Stomach (tissue), 9 donors: ENCODE results near the gene SH3PXD2A. TPM values are rescaled to one million over a fixed set of nuclear protein-coding genes. Genes with fewer than 3 reads are reported as not detected.

Experiments
- DNase-seq, 2 donors: peaks; one replicate each; pipeline versions ENCODE4 v3.0.0 to v3.0.0-alpha.2; 2013 to 2019
- H3K27ac ChIP-seq, 5 donors: fragments of 200-600 bp in 4 of 5; sonication (generic) in 4 of 5; one replicate each; pipeline ENCODE4 v1.5.1; 2013 to 2019; ENCODE audit warnings: mild to moderate bottlenecking in 1 of 5, moderate library complexity in 1 of 5
- H3K27me3 ChIP-seq, 3 donors: fragments of 200-600 bp; sonication (generic); one replicate each; pipeline ENCODE4 v1.5.1; 2017 to 2019; ENCODE audit warnings: mixed run types in 1 of 3
- H3K36me3 ChIP-seq, 4 donors: fragments of 200-600 bp; sonication (generic); 1 replicate in 3 of 4; 2 replicates in 1 of 4; pipeline ENCODE4 v1.5.1; 2016 to 2019
- H3K4me1 ChIP-seq, 4 donors: fragments of 200-600 bp; sonication (generic); one replicate each; pipeline ENCODE4 v1.5.1; 2016 to 2019
- H3K4me3 ChIP-seq, 4 donors: fragments of 200-600 bp; sonication (generic) in 3 of 4; one replicate each; pipeline ENCODE4 v1.5.1; 2016 to 2019; ENCODE audit warnings: mild to moderate bottlenecking in 1 of 4
- H3K9me3 ChIP-seq, 4 donors: fragments of 200-600 bp; sonication (generic); one replicate each; pipeline ENCODE4 v1.5.1; 2016 to 2019
- EP300 ChIP-seq: sonication (generic); formaldehyde crosslinking; IDR thresholded peaks from one replicate; pipeline ENCODE4 v1.6.1; 2017; ENCODE audit warnings: antibody characterized with exemption
- POLR2A ChIP-seq, 4 donors: fragments of 450-650 bp; IDR thresholded peaks; one replicate each; pipeline ENCODE4 v1.6.1; 2016; ENCODE audit warnings: antibody characterized with exemption in 4 of 4, control low read depth in 2 of 4, mild to moderate bottlenecking in 1 of 4, moderate library complexity in 1 of 4
- POLR2AphosphoS5 ChIP-seq, 3 donors: sonication (generic); formaldehyde crosslinking; IDR thresholded peaks; one replicate each; pipeline ENCODE4 v1.6.1; 2016; ENCODE audit warnings: antibody characterized with exemption in 3 of 3
- WGBS, 5 donors: extraction: QIAGEN DNeasy Blood & Tissue Kit in 3 of 5; methylation state at CpG; one replicate each; pipeline versions ENCODE4 v1.1.5 to v1.1.7; 2013 to 2018; 5-methylcytosine and 5-hydroxymethylcytosine counted together
- intact Hi-C: fragments of 100-400 bp; cut with DNase I; formaldehyde crosslinking; loops from one replicate; pipeline ENCODE4 v1.15.1; 2023; ENCODE audit warnings: low total_unique reads
- polyA plus RNA-seq, 3 donors: library from polyadenylated mRNA; stranded (reverse); fragments of 200-250 nt; gene quantifications; one replicate each; pipeline ENCODE4 v1.2.3, GENCODE V29; 2013
- total RNA-seq, 5 donors: library from RNA; depleted of rRNA; stranded (reverse); fragments of >200 nt; gene quantifications; one replicate each; pipeline versions ENCODE4 v1.1.0 to v1.2.3, GENCODE V29; 2014 to 2016
- TF ChIP-seq, protein P1 (sequence below), 7 experiments: fragments of 450-650 bp in 4 of 7; fragments of 200-600 bp in 3 of 7; sonication (generic) in 3 of 7; IDR thresholded peaks; one replicate each; pipeline ENCODE4 v1.5.1; 2016 to 2019; ENCODE audit warnings: antibody characterized with exemption in 7 of 7, control low read depth in 2 of 7, mild to moderate bottlenecking in 1 of 7
- donor health status: healthy with polysubstance abuse.
- donor health status: Bipolar disorder and iron deficiency.
- donor health status: healthy.

SH3PXD2A gene
- total and polyA plus RNA-seq, 8 donors, result 12.8 to 51.6 (median 24.0) TPM

DNA sequence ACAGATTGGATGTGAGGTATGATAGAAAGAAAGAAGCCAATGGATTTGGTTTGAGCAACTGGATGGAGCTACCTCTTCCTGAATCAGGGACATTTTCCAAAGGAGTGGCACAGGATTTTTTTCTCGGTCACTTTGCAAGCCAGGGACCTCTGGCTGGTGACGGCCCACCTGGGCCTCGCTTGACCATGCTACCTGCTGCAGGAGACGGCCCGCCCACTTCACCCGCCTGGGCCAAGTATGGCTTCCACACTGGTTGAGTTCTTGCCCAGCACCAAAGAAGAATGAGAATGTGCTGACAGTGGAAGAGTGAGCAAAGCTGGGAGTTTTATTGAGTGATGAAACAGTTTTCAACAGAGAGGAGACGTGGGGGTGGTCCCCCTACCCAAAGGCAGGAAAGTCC is 24.5 kb upstream of the SH3PXD2A start:
- intact Hi-C loops, result no loop called here
- DNase-seq, result no peak
- H3K4me3 ChIP-seq, result no peak overlapping the region
- 95 to 97% (median 95%) methylated on average over 7 of the region's 7 CpGs for WGBS, 5 donors
- TF ChIP-seq POLR2A (IDR thresholded peaks at IDR 0.05) (no peak), POLR2AphosphoS5 (IDR thresholded peaks at IDR 0.05) (no peak), EP300 (no peak)
- TF ChIP-seq, protein P1, sequence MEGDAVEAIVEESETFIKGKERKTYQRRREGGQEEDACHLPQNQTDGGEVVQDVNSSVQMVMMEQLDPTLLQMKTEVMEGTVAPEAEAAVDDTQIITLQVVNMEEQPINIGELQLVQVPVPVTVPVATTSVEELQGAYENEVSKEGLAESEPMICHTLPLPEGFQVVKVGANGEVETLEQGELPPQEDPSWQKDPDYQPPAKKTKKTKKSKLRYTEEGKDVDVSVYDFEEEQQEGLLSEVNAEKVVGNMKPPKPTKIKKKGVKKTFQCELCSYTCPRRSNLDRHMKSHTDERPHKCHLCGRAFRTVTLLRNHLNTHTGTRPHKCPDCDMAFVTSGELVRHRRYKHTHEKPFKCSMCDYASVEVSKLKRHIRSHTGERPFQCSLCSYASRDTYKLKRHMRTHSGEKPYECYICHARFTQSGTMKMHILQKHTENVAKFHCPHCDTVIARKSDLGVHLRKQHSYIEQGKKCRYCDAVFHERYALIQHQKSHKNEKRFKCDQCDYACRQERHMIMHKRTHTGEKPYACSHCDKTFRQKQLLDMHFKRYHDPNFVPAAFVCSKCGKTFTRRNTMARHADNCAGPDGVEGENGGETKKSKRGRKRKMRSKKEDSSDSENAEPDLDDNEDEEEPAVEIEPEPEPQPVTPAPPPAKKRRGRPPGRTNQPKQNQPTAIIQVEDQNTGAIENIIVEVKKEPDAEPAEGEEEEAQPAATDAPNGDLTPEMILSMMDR (IDR thresholded peaks at IDR 0.05), result no peak
- H3K27me3 ChIP-seq, result no peaks in the 10 kb centered on the region
- H3K27ac ChIP-seq, result no peak overlapping the region
- H3K4me1 ChIP-seq, result no peaks in the 10 kb centered on the region
- peaks cover 36 to 84% (median 73%) of the 10 kb centered on the region in 4 donors for H3K36me3 ChIP-seq
- H3K9me3 ChIP-seq, result no peaks in the 10 kb centered on the region

GRCh38 chr10:103879409-103879808 is 24.0 kb upstream of the SH3PXD2A start:
- Histone ChIP-seq H3K4me1 (no peaks in the 10 kb centered on the region), H3K9me3 (no peaks in the 10 kb centered on the region), H3K27ac (no peak overlapping the region), H3K36me3 (peaks cover 36 to 80% (median 73%) of the 10 kb centered on the region in 4 donors), H3K4me3 (no peak overlapping the region), H3K27me3 (no peaks in the 10 kb centered on the region)
- intact Hi-C loops, result no loop called here
- 85 to 92% (median 87%) methylated on average over 9 of the region's 9 CpGs for WGBS, 5 donors
- no peak for TF ChIP-seq POLR2AphosphoS5 (IDR thresholded peaks at IDR 0.05)
- TF ChIP-seq, protein P1 (IDR thresholded peaks at IDR 0.05), result no peak
- TF ChIP-seq EP300, result no peak
- no peak for TF ChIP-seq POLR2A (IDR thresholded peaks at IDR 0.05)
- DNase-seq, result no peak

- Histone ChIP-seq H3K4me3 (no peak overlapping the region), H3K4me1 (no peaks in the 10 kb centered on the region), H3K27ac (no peak overlapping the region), H3K36me3 (peaks cover 34 to 77% (median 74%) of the 10 kb centered on the region in 4 donors), H3K27me3 (no peaks in the 10 kb centered on the region), H3K9me3 (no peaks in the 10 kb centered on the region)
- TF ChIP-seq, protein P1 (IDR thresholded peaks at IDR 0.05), result no peak
- TF ChIP-seq POLR2AphosphoS5 (IDR thresholded peaks at IDR 0.05), result no peak
- no peak for TF ChIP-seq POLR2A (IDR thresholded peaks at IDR 0.05)
- no peak for TF ChIP-seq EP300
- no peak for DNase-seq
- intact Hi-C loops, result no loop called here
- WGBS, 5 donors, result 84 to 97% (median 89%) methylated on average over 1 of the region's 1 CpG
These were observed 22.5 kb upstream of the SH3PXD2A start for GRCh38 chr10:103877861-103878260.

DNA sequence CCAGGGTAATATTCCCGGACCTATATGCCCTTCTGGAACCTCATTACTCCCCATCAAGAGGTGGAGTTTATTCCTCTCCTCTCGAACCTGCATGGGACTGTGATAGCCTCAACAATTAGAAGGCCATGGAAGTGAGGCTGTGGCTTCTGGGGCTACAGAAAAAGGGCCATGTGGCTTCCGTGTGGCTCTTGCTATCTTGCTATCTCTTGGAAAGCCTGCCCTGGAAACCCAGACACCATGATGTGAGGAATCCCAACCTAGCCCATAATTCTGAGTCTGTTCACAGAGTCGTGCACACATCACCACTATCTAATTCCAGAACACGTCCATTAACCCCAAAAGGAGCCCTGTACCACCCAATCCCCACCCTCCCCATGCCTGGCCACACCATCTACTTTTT is 20.8 kb upstream of the SH3PXD2A start:
- intact Hi-C loops, result no loop called here
- H3K4me3 ChIP-seq, result no peak overlapping the region
- DNase-seq, result no peak
- H3K4me1 ChIP-seq, result no peaks in the 10 kb centered on the region
- peaks cover 18 to 70% (median 69%) of the 10 kb centered on the region in 4 donors for H3K36me3 ChIP-seq
- no peak for TF ChIP-seq POLR2A (IDR thresholded peaks at IDR 0.05)
- no peak for TF ChIP-seq POLR2AphosphoS5 (IDR thresholded peaks at IDR 0.05)
- TF ChIP-seq, protein P1 (IDR thresholded peaks at IDR 0.05), result no peak
- no peak for TF ChIP-seq EP300
- 86 to 90% (median 88%) methylated on average over 5 of the region's 5 CpGs for WGBS, 5 donors
- no peaks in the 10 kb centered on the region for H3K9me3 ChIP-seq
- H3K27ac ChIP-seq, result no peak overlapping the region
- H3K27me3 ChIP-seq, result no peaks in the 10 kb centered on the region
